Measurements from ENCODE around the gene LUC7L3. TPM values are rescaled to one million over a fixed set of nuclear protein-coding genes. Genes with fewer than 3 reads are reported as not detected.

The LUC7L3 gene
- total and polyA plus RNA-seq, 2 donors (not counting 3 experiments of a cell fraction or from before 2014, with no cell fraction given): 70.9 to 113 TPM

GRCh38 chr17:50697062-50697461, 22.3 kb upstream of the LUC7L3 start:
- DNase-seq (ENCODE audit: low read depth, low spot score) (no peak), FAIRE-seq (no peak)
- H4K20me1 ChIP-seq (replicated peaks; ENCODE audit: control insufficient read depth, extremely low read depth, insufficient read depth, low read length): no peaks in the 10 kb centered on the region
- no TSS peak for BruUV-seq (replicated peaks)
- no peaks in the 10 kb centered on the region for H3K27me3 ChIP-seq (ENCODE audit: control insufficient read depth in 2 of 2, insufficient read depth in 2 of 2, low read length in 2 of 2)
- no peak overlapping the region for H3K4me3 ChIP-seq (replicated peaks in 1 of 3; ENCODE audit: insufficient read depth in 1 of 3, low read depth in 1 of 3, low read length in 3 of 3)
- TF ChIP-seq CTCF (IDR thresholded peaks at IDR 0.05; ENCODE audit: extremely low read depth in 1 of 2, insufficient read depth in 1 of 2, low read depth in 1 of 2, low read length in 2 of 2) (no peak), EZH2 (IDR thresholded peaks at IDR 0.05; ENCODE audit: borderline replicate concordance, low read depth, low read length, severe bottlenecking) (no peak), POLR2AphosphoS5 (IDR thresholded peaks at IDR 0.05; ENCODE audit: insufficient read depth, low read depth, low read length) (no peak), POLR2A (IDR thresholded peaks at IDR 0.05; ENCODE audit: low read depth, low read length) (no peak), GATA2 (IDR thresholded peaks at IDR 0.05; ENCODE audit: insufficient read depth, insufficient read length, low read depth, low read length) (no peak), FOS (IDR thresholded peaks at IDR 0.05; ENCODE audit: borderline replicate concordance, insufficient read depth, low read length) (no peak), MYC (IDR thresholded peaks at IDR 0.05; ENCODE audit: low read depth, low read length) (no peak), MAX (IDR thresholded peaks at IDR 0.05; ENCODE audit: insufficient read depth, insufficient read length) (no peak), JUN (IDR thresholded peaks at IDR 0.05; ENCODE audit: borderline replicate concordance, insufficient read depth, insufficient read length, low read depth) (no peak)
- ChIA-PET POLR2A (no interaction called here), CTCF (interaction anchor here (1.4 to 9.9 kb wide), 3 partner anchors 68 to 147 kb away, joined by 3 to 150 read pairs (median 71); partner anchors contain the start of gene SPATA20)
- H2AFZ ChIP-seq (ENCODE audit: low read depth, low read length): no peak overlapping the region
- no peaks in the 10 kb centered on the region for H3K9me3 ChIP-seq (replicated peaks; ENCODE audit: control insufficient read depth, insufficient read depth, low read length)
- no peak overlapping the region for H3K27ac ChIP-seq (ENCODE audit: insufficient read depth, low read depth, low read length)
- H3K4me2 ChIP-seq (ENCODE audit: insufficient read depth, low read length): no peak overlapping the region
- H3K9me1 ChIP-seq (replicated peaks; ENCODE audit: control insufficient read depth, extremely low read depth, insufficient read depth, low read length): no peaks in the 10 kb centered on the region
- H3K4me1 ChIP-seq (ENCODE audit: control insufficient read depth, extremely low read depth, insufficient read depth, low read length): no peaks in the 10 kb centered on the region
- intact Hi-C loops (cut with micrococcal nuclease) (no loop called here), dilution Hi-C loops (cut with MboI; ENCODE audit: extremely low pct_ligation_motif_present, low sequenced_read_pairs) (no loop called here)
- H3K79me2 ChIP-seq (ENCODE audit: control insufficient read depth, insufficient read depth, low read length): peaks cover 11% of the 10 kb centered on the region
- H3K9ac ChIP-seq (replicated peaks; ENCODE audit: extremely low read depth, insufficient read depth, low read length): no peak overlapping the region
- peaks cover 29 to 34% of the 10 kb centered on the region in 2 experiments for H3K36me3 ChIP-seq (ENCODE audit: control insufficient read depth in 2 of 2, extremely low read depth in 1 of 2, insufficient read depth in 2 of 2, low read length in 2 of 2)
